Breast epithelium (tissue), 3 donors: ENCODE data around the gene PRKCE.

ENCODE experiments used
- CTCF ChIP-seq, 3 donors: fragments of 450-650 bp; IDR thresholded peaks; one replicate each; pipeline ENCODE4 v1.5.1; 2016 to 2017; ENCODE audit warnings: antibody characterized with exemption in 3 of 3, mild to moderate bottlenecking in 3 of 3, moderate library complexity in 3 of 3
- POLR2A ChIP-seq: fragments of 450-650 bp; IDR thresholded peaks from one replicate; pipeline ENCODE4 v1.6.1; 2016; ENCODE audit warnings: antibody characterized with exemption, mild to moderate bottlenecking, moderate library complexity
- POLR2AphosphoS5 ChIP-seq, 3 donors: sonication (generic); formaldehyde crosslinking; IDR thresholded peaks; one replicate each; pipeline ENCODE4 v1.6.1; 2017; ENCODE audit warnings: antibody characterized with exemption in 3 of 3

GRCh38 chr2:45871541-45871940, 220.1 kb downstream of the PRKCE start:
- TF ChIP-seq CTCF (IDR thresholded peaks at IDR 0.05) = no peak
- TF ChIP-seq POLR2A = no peak
- no peak for TF ChIP-seq POLR2AphosphoS5 (IDR thresholded peaks at IDR 0.05)
